ENCODE results near the gene DYNLRB1. TPM values are rescaled to one million over a fixed set of nuclear protein-coding genes. Genes with fewer than 3 reads are reported as not detected.
A peak's percentile ranks its signal among the peaks of the same experiment; 100 is the strongest.

Gene DYNLRB1
- total RNA-seq, 1 experiment from 2014 or later = 142 TPM

DNA sequence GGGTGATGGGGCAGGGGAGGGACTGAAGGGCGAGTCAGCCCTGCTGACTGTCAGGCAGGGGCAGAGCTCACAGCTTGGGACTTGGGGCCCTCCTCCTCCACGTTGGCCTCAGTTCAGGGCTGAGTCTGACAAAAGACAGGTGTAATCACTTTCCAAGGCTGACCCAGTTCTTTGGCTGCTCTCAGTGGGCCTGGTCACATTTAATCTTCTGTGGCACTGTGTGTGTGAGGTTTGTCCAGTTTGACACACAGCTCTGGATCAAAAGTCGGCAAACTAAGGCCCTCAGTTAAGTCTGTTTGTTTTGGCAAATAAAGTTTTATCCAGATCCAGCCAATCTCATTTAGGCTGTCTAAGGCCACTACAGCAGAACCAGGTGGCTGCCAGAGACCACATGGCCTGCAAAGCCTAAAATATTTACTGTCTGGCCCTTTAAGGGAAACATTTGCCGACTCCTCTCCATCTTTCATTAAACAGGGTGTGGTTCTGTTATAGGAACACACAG lies 37.2 kb downstream of the DYNLRB1 start:
- Histone ChIP-seq H3K4me3 (ENCODE audit: low read depth, low read length, poor library complexity, severe bottlenecking) (no peak overlapping the region), H3K36me3 (ENCODE audit: insufficient read depth, low read length, poor library complexity, severe bottlenecking) (no peaks in the 10 kb centered on the region), H3K27me3 (replicated peaks; ENCODE audit: insufficient read depth, low read depth, low read length, poor library complexity) (no peaks in the 10 kb centered on the region), H3K9me3 (ENCODE audit: low read depth, low read length, poor library complexity, severe bottlenecking) (no peaks in the 10 kb centered on the region), H3K4me1 (ENCODE audit: insufficient read depth, low read length, poor library complexity, severe bottlenecking) (no peaks in the 10 kb centered on the region), H3K27ac (ENCODE audit: low read depth, low read length, poor library complexity, severe bottlenecking) (no peak overlapping the region)
- intact Hi-C loops (cut with micrococcal nuclease; ENCODE audit: unreplicated experiment) = no loop called here
- DNase-seq (ENCODE audit: low spot score) = no peak
- BruUV-seq (replicated peaks) = no TSS peak
- ChIA-PET CTCF (no interaction called here), POLR2A (ENCODE audit: low non-redundant PET) (no interaction called here)
- TF ChIP-seq, protein P1, sequence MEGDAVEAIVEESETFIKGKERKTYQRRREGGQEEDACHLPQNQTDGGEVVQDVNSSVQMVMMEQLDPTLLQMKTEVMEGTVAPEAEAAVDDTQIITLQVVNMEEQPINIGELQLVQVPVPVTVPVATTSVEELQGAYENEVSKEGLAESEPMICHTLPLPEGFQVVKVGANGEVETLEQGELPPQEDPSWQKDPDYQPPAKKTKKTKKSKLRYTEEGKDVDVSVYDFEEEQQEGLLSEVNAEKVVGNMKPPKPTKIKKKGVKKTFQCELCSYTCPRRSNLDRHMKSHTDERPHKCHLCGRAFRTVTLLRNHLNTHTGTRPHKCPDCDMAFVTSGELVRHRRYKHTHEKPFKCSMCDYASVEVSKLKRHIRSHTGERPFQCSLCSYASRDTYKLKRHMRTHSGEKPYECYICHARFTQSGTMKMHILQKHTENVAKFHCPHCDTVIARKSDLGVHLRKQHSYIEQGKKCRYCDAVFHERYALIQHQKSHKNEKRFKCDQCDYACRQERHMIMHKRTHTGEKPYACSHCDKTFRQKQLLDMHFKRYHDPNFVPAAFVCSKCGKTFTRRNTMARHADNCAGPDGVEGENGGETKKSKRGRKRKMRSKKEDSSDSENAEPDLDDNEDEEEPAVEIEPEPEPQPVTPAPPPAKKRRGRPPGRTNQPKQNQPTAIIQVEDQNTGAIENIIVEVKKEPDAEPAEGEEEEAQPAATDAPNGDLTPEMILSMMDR (conservative IDR thresholded peaks at IDR 0.05; ENCODE audit: low read depth, low read length) = no peak
- no peak for TF ChIP-seq EZH2 (IDR thresholded peaks at IDR 0.05; ENCODE audit: borderline replicate concordance, low read depth, low read length, poor library complexity, severe bottlenecking)

DNA sequence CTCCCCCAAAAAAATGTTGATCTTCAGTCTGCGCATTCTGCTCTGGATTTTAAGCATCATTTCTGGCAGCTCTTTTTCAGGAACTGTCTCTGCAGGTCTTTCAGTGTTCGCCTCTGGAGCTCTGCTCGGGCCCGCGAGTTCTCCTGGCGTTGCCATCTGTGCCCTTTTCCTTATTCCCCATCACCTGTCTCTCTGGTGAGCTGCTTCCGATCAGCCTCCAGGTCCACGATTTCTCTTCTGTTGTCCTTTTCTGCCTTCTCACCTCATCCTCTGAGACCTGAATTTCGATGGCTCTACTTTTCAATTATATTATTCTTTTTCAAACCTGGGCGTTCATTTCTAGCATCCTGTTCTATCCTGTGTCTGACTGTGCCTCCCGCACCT lies 41.7 kb downstream of the DYNLRB1 start:
- peak overlapping the region; percentile 92 for H3K27ac ChIP-seq (ENCODE audit: low read depth, low read length, poor library complexity, severe bottlenecking)
- ChIA-PET CTCF (interaction anchor here (1.0 kb wide), 1 partner anchor 367 kb away, joined by 3 read pairs; no protein-coding TSS in a partner anchor), POLR2A (ENCODE audit: low non-redundant PET) (no interaction called here)
- H3K36me3 ChIP-seq (ENCODE audit: insufficient read depth, low read length, poor library complexity, severe bottlenecking) = no peaks in the 10 kb centered on the region
- H3K27me3 ChIP-seq (replicated peaks; ENCODE audit: insufficient read depth, low read depth, low read length, poor library complexity) = no peaks in the 10 kb centered on the region
- no peaks in the 10 kb centered on the region for H3K4me1 ChIP-seq (ENCODE audit: insufficient read depth, low read length, poor library complexity, severe bottlenecking)
- BruUV-seq (replicated peaks) = no TSS peak
- TF ChIP-seq, protein P1 (conservative IDR thresholded peaks at IDR 0.05; ENCODE audit: low read depth, low read length) = no peak
- TF ChIP-seq EZH2 (IDR thresholded peaks at IDR 0.05; ENCODE audit: borderline replicate concordance, low read depth, low read length, poor library complexity, severe bottlenecking) = no peak
- H3K4me3 ChIP-seq (ENCODE audit: low read depth, low read length, poor library complexity, severe bottlenecking) = peak overlapping the region; percentile 92
- H3K9me3 ChIP-seq (ENCODE audit: low read depth, low read length, poor library complexity, severe bottlenecking) = no peaks in the 10 kb centered on the region
- intact Hi-C loops (cut with micrococcal nuclease; ENCODE audit: unreplicated experiment) = loop anchor here (5.0 kb wide), 1 partner anchor 149 kb away; no protein-coding TSS in a partner anchor
- DNase-seq (ENCODE audit: low spot score) = no peak

DNA sequence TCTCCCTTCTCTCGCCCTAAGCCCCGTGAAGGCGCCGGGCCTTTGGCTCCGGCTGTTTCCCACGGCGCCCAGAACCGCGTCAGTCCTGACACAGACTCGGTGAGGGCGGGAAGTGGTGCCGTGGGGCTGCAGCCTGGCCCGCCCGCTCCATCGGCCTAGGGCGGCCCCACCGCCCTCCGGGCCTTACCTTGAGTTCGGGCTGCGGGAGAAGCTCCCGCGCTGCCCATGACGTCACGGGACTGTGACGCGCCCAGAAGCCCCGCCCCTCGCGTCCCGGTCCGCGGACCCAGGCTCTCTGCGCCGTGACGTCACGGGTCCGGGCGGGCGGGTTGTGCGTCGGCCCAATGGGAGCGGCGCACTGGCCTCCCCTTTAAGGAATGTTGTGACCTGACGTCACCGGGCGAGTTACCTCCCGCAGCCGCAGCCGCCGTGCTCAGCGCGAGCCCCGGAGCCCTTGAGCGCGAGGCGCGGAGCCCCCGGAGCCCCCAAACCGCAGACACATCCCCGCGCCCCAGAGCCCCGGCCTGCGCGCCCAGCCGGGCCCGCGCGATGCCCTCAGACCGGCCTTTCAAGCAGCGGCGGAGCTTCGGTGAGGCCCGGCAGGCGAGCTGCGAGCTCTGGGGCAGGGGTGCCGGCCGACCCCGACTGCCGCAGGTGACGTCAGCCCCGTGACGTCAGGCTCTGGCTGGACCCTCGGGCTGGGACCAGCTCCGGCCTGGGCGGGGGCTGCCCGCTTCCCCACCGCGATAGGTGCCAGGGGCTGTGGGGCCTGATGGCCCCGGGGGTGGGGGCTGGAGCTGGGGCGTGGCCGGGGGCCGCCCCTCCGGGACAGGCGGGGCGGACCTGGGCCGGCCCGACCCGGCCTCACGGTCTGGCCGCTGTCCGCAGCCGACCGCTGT lies 42.3 kb downstream of the DYNLRB1 start, which contains the start of gene MAP1LC3A:
TSS of gene MAP1LC3A (plus strand) at position 399 of the 899 bp plus-strand sequence. CDS start at position 550, 151 bp downstream.
- peak; percentile 96 for DNase-seq (ENCODE audit: low spot score)
- H3K4me1 ChIP-seq (ENCODE audit: insufficient read depth, low read length, poor library complexity, severe bottlenecking) = no peaks in the 10 kb centered on the region
- ChIA-PET CTCF (interaction anchor here (0.6 to 1.0 kb wide), 2 partner anchors 17 to 368 kb away, joined by 3 read pairs; no protein-coding TSS in a partner anchor), POLR2A (ENCODE audit: low non-redundant PET) (no interaction called here)
- no peaks in the 10 kb centered on the region for H3K9me3 ChIP-seq (ENCODE audit: low read depth, low read length, poor library complexity, severe bottlenecking)
- H3K27ac ChIP-seq (ENCODE audit: low read depth, low read length, poor library complexity, severe bottlenecking) = peak within 1 kb of the TSS; percentile 92
- intact Hi-C loops (cut with micrococcal nuclease; ENCODE audit: unreplicated experiment) = loop anchor here (5.0 kb wide), 1 partner anchor 149 kb away; no protein-coding TSS in a partner anchor
- H3K36me3 ChIP-seq (ENCODE audit: insufficient read depth, low read length, poor library complexity, severe bottlenecking) = no peaks in the 10 kb centered on the region
- no TSS peak for BruUV-seq (replicated peaks)
- TF ChIP-seq, protein P1 (conservative IDR thresholded peaks at IDR 0.05; ENCODE audit: low read depth, low read length) = no peak
- no peak for TF ChIP-seq EZH2 (IDR thresholded peaks at IDR 0.05; ENCODE audit: borderline replicate concordance, low read depth, low read length, poor library complexity, severe bottlenecking)
- peak within 1 kb of the TSS; percentile 92 for H3K4me3 ChIP-seq (ENCODE audit: low read depth, low read length, poor library complexity, severe bottlenecking)
- H3K27me3 ChIP-seq (replicated peaks; ENCODE audit: insufficient read depth, low read depth, low read length, poor library complexity) = no peaks in the 10 kb centered on the region

All from A673 (cell line).